Epidermal melanocyte (primary cell): Measurements from ENCODE around the gene NEU4.
"Not testable (repeated sequence)": the region's sequence is repeated elsewhere in the genome, so short reads cannot be mapped to it uniquely, and the experiment has no call there.

Source experiments
- DNase-seq: peaks from one replicate; pipeline ENCODE4 v3.0.0; 2011; ENCODE audit warnings: low spot score; ENCODE audit not compliant: insufficient read length

Gene NEU4

DNA sequence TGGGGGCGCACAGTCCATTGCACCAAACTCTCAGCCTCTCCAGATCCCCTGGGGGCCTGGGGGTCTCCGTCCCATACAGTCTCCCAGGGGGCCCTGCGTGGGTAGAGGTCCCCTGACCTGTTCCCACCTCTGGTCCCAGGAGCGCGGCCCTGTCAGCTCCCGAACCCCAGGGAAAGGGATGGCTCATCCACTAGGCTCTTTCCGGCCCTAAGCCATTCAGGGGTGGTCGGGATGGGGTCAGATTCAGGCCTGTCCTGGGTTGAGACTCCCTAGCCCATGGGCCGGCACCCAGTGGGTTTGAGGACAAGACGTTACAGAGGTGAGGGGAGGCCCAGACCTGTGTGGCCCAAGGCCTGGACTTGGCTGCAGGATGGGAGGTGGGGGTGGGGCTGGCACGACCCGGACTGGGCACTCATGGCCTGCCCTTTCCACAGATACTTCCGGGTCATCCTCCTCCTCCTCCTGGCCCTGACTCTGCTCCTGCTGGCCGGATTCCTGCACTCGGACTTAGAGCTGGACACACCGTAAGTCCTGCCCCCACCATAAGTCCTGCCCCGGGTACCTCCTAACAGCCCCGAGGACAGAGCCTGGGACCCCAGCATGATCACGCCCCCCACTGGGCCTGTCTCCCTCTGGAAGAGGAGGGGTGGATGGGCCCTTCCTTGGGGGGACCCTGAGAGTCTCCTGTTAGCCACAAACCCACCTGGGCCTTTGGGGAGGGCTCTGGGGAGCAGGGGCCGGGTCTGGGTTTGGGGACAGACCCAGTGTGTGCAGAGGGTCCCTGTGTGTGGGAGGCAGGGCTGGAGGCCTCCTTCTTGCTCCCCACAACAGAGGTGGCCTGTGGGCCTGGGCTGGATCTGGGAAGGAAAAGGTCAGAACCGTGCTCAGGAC, 10.1 kb upstream of the NEU4 start:
- DNase-seq = no peak

DNA sequence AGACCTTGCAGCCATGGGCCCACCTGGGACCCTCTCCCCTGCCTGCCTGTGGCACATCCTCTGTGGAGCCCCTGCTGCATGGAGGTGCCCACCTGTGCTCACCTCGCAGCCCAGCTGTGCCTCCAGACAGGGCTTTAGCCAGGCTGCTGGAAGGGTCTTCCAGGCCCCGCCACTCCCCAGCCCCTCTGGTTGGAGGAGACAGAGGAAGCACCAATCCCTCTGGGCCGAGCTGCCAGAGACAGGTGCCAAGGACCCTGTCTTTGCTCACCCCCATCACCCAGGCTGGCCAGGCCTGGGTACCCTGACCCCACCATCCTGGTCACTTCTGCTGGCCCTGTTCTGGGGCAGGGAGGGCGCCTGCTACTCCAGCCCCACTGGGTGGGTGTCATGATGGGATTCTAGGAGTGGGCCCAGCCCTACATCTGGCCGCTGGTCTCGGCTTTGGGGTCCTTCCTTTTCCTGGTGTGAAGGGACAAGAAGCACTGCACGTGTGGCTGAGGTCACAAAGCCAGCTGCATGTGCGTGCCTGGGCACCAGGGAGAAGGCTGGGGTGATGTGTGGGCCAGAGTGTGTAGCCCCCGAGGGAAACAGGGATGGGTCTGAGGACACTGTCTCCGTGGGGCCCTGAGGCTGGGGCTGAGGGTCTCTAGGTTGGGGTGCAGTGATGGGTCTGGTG, 9.3 kb upstream of the NEU4 start:
- no peak for DNase-seq

DNA sequence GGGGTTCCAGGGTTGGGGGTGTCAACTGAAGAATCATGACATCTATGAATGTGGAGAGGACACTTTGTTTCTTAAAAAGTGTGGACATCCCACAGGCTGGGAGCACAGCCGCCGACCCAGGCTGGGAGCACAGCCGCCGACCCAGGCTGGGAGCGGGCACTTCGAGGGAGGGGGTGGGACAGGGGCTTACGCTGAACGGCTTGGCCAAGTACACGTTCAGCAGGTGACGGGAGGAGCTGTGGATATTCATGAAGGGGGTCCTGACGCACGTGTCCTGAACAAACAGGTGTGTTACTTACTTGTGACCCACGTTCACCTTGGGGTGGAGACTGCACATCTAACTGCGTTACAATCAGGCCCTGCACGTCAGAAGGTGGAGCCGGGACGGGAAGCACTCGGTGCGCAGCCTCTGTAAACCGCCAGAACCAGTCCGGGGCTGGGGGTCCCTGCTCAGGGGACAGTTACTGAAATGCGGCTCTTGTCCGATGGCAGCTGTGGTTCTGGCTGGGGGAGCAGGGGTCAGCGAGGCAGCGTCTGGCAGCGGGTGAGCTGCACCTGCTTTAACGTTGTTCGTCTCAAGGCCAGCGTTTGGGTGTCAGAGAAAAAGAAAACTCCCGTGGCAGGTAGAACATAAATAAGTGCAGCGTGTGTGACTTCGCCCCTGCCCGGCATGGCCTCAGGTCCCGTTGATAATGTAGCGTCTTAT, 8.6 kb upstream of the NEU4 start:
- DNase-seq = not testable (repeated sequence)

DNA sequence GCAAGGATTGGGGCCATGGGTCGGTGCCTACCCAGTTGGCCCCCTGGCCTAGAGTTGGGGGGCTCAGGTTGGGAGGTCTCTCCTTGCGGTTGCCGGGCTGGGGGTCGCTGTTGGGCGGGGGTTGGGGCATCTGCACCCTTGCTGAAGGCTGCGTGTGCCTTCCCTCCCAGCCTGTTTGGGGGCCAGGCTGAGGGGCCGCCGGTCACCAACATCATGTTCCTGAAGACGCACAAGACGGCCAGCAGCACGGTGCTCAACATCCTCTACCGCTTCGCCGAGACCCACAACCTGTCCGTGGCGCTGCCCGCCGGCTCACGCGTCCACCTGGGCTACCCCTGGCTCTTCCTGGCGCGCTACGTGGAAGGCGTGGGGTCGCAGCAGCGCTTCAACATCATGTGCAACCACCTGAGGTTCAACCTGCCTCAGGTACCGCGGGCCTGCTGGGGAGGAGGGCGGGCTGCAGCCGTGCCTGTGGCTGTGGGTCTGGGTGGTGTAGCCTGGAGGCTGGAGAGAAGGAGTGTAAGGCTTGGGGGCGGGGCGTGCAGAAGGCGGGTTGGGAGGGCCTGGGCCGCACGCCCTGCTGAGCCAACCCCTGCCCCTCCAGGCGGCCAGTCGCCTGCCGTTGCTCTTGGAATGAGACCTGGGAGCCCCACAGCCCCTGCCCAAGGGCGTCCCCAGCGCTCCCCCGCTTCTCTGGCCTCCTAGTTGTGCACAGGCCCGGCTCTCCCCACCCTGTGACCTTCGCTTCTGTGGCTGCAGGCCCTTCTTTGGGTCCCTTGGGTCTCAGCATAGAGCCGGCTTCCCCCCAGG, 7.2 kb upstream of the NEU4 start:
- no peak for DNase-seq

DNA sequence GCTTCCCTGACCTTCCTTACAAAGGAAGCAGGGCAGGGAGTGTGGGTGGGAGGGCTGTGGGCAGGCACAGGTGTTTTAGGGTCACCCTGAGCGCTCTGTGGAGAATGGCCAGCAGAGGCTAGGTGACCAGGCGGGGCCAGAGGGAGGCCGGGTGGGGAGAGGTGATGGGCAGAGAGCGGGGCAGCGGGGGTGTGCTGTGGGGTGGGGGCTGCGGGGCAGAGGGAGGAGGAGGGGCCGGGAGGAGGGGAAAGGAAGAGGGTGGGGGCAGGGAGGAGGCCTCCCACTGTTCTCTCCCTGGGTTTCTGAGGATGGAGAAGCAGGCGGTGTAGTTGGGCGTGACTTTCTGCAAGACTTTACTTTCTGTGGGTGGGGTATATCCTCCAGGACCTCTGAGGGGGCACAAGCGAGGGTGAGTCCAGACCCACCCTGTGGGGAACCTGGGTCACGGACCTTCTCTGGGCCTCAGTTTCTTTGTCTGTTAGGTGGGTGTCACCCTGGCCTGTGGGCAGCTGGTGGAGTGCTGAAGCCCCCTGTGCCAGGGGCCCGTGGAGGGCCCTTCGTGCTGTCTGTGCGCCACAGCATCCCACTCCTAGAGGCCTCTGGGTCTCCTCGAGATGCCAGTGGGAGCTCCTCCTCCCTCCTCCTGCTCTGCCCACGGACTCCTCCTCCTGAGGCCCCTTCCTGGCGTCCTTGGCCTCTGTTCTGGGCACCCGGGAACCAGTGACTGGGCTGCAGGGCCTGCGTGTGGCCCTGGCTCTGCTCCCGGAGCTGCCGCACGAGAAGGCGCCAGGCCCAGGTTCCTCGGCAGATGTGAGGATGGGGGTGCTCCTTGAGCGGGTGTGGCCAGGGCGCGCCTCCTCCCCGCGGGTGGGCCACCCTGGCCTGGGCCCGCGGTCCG, 6.3 kb upstream of the NEU4 start:
- DNase-seq = no peak

DNA sequence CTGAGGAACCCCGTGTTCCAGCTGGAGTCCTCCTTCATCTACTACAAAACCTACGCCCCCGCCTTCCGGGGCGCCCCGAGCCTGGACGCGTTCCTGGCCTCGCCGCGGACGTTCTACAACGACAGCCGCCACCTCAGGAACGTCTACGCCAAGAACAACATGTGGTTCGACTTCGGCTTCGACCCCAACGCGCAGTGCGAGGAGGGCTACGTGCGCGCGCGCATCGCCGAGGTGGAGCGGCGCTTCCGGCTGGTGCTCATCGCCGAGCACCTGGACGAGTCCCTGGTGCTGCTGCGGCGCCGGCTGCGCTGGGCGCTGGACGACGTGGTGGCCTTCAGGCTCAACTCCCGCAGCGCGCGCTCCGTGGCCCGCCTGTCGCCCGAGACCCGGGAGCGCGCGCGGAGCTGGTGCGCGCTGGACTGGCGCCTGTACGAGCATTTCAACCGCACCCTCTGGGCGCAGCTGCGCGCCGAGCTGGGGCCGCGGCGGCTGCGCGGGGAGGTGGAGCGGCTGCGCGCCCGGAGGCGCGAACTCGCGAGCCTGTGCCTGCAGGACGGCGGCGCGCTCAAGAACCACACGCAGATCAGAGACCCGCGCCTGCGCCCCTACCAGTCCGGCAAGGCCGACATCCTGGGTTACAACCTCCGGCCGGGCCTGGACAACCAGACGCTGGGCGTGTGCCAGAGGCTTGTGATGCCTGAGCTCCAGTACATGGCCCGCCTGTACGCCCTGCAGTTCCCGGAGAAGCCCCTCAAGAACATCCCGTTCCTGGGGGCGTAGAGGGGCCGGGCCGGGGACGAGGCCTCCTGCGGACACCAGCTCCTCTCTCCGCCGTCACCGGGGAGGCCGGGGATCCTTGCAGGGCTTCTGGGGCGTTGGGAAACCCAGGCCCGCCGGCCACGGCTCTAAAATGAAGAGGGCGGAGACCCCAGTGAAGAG, 5.3 kb upstream of the NEU4 start:
- no peak for DNase-seq

DNA sequence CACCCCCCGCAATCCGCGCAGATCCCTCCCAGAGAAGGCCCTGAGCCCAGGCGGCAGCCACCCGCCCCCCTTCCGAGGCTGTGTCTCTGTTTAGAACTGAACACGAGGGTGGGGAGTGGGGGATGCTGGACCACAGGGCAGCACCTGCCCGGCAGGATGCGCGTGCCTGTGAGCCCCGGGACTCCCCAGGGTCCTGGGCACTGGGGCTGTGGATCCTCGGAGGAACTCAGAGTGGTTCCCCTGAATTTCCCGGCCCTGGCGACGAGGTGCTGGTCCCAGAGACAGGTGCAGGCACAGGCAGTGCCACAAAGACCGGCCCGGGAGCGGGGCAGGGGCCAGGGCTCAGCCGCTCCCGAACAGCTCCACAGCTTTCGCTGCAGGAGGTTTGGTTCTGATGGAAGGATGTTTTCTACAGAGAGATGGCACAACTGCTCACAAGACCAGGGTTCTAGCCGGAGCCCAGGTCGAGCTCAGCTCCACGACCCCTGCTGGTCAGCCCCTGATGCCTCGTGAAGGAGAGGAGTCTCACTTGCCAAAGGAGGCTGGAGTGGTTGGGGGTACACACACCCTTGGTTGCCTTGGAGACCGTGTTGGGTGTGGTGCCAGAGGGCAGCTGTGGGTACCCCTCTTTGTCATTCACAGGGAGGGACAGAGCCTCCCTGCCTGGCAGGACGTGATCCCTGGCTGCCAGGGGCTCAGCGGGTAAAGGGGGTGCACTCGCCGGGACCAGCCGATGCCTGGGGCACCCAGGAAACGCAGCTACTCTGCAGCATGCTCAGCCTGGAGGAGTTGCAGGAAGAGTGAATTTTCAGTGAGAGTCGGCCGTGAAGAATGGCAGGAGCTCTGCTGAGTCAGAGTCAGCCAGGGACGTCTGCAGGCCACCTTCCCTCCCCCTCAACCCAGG, 4.4 kb upstream of the NEU4 start:
- DNase-seq = no peak

DNA sequence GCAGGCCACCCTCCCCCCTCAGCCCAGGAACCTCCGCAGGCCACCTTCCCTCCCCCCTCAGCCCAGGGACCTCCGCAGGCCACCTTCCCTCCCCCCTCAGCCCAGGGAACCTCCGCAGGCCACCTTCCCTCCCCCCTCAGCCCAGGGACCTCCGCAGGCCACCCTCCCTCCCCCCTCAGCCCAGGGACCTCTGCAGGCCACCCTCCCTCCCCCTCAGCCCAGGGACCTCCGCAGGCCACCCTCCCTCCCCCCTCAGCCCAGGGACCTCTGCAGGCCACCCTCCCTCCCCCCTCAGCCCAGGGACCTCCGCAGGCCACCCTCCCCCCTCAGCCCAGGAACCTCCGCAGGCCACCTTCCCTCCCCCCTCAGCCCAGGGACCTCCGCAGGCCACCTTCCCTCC, 2.8 kb upstream of the NEU4 start:
- DNase-seq = not testable (repeated sequence)

DNA sequence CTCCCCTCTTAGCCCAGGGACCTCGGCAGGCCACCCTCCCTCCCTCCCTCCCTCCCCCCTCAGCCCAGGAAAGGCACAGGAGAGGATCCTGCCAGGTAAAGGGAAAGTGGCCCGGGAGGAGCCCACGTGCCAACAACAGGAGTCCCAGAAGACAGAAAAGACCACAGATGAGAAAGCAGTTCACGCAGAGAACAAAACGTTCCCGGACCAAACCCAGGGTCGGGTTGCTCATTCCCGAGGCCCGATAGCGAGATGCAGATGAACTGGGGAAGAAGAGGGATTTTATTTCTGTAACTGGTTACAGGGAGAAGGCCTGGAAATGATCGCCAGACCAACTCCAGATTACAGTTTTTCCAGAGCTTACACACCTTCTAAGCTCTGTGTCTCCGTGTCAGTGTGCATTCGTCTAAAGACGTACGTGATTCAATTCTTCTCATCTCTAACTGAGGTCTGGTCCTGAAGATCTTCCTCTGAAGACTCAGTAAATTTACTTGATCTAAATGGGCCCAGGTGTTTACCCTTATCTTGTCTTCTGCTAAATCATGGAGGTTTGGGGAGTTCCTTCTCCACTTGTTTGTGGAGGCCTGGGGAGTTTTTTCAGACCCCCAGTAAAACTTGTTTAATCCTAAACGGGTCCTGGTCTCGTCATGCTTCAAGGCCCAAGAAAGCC, 807 bp upstream of the NEU4 start:
- DNase-seq = no peak

DNA sequence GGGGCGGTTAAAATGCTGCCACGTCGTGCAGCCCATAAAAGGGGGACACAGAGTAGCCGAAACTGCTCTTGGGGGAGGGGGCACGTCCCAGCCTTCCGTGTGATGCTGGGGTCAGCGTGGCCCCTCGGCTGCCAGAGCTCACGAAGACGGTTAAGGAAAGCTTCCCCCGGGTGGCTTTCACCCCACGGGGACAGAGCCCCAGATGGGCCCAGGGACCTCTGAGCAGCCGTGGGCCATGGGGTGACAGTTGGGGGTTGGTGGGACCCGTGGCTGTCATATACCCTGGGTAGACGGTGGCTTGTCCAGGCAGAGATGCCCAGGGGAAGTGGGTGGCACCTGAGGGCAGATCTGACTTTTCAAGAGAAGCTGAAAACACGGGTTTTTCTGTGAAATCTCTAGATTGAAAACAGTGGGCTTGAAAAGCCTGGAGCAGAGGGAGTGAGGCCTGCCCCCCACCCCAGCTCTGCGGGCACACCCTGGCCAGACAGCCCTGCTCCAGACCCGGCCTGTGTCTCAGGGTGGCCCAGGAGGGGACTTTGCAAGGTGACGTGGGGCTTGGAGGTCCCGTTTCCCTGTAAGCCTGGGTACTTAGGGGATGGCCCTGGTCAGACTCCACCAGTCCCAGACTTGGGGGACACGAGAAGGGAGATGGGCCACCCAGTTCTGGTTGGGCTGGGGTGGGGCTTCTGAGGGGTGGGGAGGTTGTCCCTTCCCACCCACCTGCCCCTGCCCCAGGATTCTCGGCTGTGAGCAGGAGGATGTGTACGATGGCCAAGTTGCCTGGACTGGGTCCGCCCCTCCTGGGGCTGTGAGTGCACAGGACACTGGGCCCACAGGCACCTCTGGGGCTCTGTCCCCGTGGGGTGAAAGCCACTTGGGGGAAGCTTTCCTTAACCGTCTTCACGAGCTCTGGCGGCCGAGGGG, 652 bp downstream of the NEU4 start:
- DNase-seq = no peak

DNA sequence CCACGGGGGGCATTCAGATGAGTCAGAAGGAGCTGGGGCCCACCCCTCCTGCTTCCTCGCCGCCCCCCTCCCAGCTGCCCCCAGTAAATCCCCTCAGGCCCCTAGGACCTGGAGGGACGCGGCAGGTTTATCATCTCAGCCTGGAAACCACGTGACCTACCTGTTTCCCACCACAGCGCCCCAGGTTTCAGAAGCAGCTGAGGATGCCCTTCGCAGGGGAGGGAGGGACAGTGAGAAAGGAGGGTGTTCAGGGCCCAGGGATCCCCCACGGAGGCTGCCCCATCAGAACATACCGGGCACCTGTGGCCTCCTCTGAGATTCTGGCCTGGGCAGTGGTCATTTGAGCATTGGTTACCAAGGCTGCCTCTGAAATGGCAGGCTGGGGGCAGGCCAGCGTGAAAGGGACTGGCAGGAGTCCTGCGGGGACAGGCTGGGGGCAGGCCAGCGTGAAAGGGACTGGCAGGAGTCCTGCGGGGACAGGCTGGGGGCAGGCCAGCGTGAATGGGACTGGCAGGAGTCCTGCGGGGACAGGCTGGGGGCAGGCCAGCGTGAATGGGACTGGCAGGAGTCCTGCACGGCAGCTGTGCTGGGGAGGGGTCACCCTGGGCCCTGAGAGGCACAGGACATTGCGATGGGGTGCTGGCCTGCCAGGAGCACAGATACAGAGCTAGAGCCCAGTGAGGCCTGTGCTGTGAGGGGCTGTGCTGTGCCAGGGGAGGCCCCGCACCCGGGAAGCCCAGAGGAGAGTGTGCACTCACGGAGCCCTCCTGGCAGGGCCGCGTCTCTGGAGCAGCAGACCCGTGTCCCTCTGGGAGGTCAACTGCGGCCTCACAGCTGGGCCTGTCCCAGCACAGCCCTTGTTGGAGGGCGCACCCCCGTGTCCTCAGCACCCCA, 1.6 kb downstream of the NEU4 start:
- no peak for DNase-seq

DNA sequence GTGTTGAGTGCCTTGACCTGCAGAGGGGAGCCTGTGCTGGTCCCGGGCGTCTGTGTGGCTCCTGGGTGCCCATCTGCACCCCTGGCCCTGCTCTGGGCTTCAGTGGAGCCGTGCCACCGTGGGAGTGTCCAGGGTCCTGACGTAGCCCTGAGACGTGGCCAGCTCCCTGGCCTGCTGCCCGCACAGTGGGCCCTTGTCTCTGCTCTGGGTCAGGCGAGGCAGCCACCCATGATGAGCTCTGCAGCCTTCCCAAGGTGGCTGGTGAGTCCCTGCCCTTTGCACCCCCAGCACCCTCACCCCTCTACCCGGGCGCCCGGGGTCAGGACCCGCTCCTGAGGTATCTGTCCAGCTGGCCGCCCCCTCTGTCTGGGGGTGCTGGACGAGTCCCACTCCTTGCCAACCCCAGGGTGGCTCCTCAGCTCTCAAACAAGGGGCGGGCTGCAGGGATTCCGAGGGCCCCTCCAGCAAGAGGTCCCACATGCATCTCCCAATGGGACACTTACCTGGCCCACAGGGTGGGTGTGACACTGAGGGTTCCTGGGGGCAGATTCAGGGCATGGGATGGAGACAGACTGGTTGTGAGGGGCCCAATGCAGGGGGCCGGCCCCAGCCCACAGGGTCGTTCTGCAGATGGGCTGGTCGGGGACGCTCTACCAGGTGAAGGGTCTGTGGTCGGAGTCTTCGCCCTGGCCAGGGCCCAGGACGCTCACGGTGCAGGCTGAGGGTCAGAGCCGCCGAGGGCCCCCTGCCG, 2.4 kb downstream of the NEU4 start:
- DNase-seq = no peak

DNA sequence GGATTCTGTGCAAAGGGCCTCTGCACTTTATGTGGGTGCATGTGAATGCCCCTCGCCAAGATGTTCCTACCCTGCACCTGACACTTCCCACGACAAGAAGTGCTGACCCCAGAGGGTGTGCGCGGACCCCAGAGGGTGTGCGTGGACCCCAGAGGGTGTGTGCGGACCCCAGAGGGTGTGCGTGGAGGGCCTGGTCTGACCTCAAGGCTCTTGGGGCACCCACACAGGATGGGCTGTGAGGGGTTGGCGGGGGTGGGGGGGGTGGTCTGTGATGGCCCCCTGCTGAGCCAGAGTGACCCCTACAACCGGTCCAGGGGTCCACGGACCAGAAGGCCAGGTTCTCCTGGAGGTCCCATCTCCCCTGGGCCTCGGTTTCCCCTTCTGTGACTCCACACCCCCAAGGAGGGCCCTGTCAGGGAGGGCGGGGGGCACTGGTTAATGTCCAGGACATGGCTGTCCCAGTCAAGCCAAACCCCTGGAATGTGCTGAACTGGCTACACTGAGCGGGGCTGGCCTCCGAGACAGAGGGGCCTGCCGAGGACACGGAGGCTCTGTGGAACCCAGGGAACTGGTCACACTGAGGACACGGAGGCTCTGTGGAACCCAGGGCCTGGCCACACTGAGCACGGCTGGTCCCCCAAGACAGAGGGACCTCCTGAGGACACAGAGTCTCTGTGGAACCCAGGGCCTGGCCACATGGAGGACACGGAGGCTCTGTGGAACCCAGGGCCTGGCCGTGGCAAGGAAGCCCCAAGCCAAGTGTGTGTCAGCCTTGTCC, 3.1 kb downstream of the NEU4 start:
- no peak for DNase-seq
